K562 (cell line): ENCODE measurements around the gene SYK. TPM values are rescaled to one million over a fixed set of nuclear protein-coding genes. Genes with fewer than 3 reads are reported as not detected.

Experiments
- AFF4 ChIP-seq: sonication (generic); formaldehyde crosslinking; IDR thresholded peaks from 2 replicates; pipeline ENCODE4 v1.8.0; 2023; ENCODE audit warnings: mild to moderate bottlenecking, missing genetic modification reagents
- ATF6 ChIP-seq: sonication (generic); formaldehyde crosslinking; IDR thresholded peaks from 2 replicates; pipeline ENCODE4 v1.4.0; 2020; ENCODE audit warnings: mild to moderate bottlenecking, missing genetic modification reagents
- CCNT2 ChIP-seq: IDR thresholded peaks from 2 replicates; pipeline ENCODE4 v1.6.1; 2011; ENCODE audit warnings: borderline replicate concordance, low read depth, mild to moderate bottlenecking, moderate library complexity, mixed read lengths, low read length; ENCODE audit not compliant: insufficient read length; ENCODE audit errors: extremely low read depth
- E2F1 ChIP-seq: sonication (generic); formaldehyde crosslinking; IDR thresholded peaks from 2 replicates; pipeline ENCODE4 v1.8.1; 2023; ENCODE audit warnings: mild to moderate bottlenecking, missing genetic modification reagents, moderate library complexity
- ETV5 ChIP-seq: sonication (generic); formaldehyde crosslinking; IDR thresholded peaks from 2 replicates; pipeline ENCODE4 v1.4.0; 2020; ENCODE audit warnings: low read depth, mild to moderate bottlenecking, missing genetic modification reagents
- HCFC1 ChIP-seq: IDR thresholded peaks from 2 replicates; pipeline ENCODE4 v1.6.1; 2012; ENCODE audit warnings: low read depth, low read length, improper control_type of control experiment
- HDAC1 ChIP-seq, 2 experiments: fragments of 450-650 bp; IDR thresholded peaks; 2 replicates each; pipeline ENCODE4 v1.6.1; 2016 to 2017; ENCODE audit warnings: inconsistent platforms in 1 of 2, mild to moderate bottlenecking in 1 of 2, moderate library complexity in 1 of 2
- NR2F6 ChIP-seq: fragments of 450-650 bp; formaldehyde crosslinking; IDR thresholded peaks from 2 replicates; pipeline ENCODE4 v1.4.0; 2020; ENCODE audit warnings: mild to moderate bottlenecking
- RHOXF2B ChIP-seq: fragments of 250-450 bp; sonication (Bioruptor Pico); conservative IDR thresholded peaks from 2 replicates; pipeline ENCODE4 v1.5.1; 2021
- RNF2 ChIP-seq: sonication (generic); IDR thresholded peaks from 2 replicates; pipeline ENCODE4 v1.6.1; 2016
- SMAD4 ChIP-seq: fragments of 250-450 bp; sonication (Bioruptor Pico); conservative IDR thresholded peaks from 2 replicates; pipeline ENCODE4 v1.8.0; 2021; ENCODE audit warnings: inconsistent platforms, mild to moderate bottlenecking, moderate library complexity
- TBP ChIP-seq: optimal IDR thresholded peaks from 2 replicates; pipeline ENCODE3; 2011; ENCODE audit warnings: low read depth, low read length, improper control_type of control experiment
- TCF15 ChIP-seq: fragments of 250-450 bp; sonication (Bioruptor Pico); IDR thresholded peaks from 2 replicates; pipeline ENCODE4 v1.8.0; 2022; ENCODE audit warnings: moderate library complexity, mild to moderate bottlenecking, inconsistent platforms
- VEZF1 ChIP-seq: fragments of 200-800 bp; sonication (Bioruptor generic); IDR thresholded peaks from 2 replicates; pipeline ENCODE4 v1.6.1; 2017; ENCODE audit warnings: missing genetic modification characterization, missing compliant biosample characterization
- YY1 ChIP-seq, 3 experiments: IDR thresholded peaks; 2 replicates each; pipeline ENCODE4 v1.6.1; 2011; ENCODE audit warnings: low read length in 2 of 3, mild to moderate bottlenecking in 2 of 3, moderate library complexity in 2 of 3, borderline replicate concordance in 1 of 3, control low read depth in 1 of 3, low read depth in 1 of 3; ENCODE audit not compliant: insufficient read depth in 3 of 3, insufficient replicate concordance in 2 of 3, control insufficient read depth in 1 of 3, insufficient read length in 1 of 3; ENCODE audit errors: extremely low read depth in 1 of 3
- ZNF143 ChIP-seq: sonication (generic); formaldehyde crosslinking; IDR thresholded peaks from 2 replicates; pipeline ENCODE4 v1.9.0; 2022; ENCODE audit warnings: mild to moderate bottlenecking, missing genetic modification reagents
- ZNF436 ChIP-seq: fragments of 250-450, 450-650 bp; sonication (Bioruptor Pico); formaldehyde crosslinking; IDR thresholded peaks from 2 replicates; pipeline ENCODE4 v1.7.0; 2020; ENCODE audit warnings: mild to moderate bottlenecking
- polyA plus RNA-seq, 8 experiments: library from polyadenylated mRNA; depleted of rRNA in 4 of 8; stranded (reverse) in 5 of 8; unstranded in 3 of 8; fragments of >200 nt; fragmentation: Nextera tagmentation in 2 of 8; fragmentation: Illumina TruSeq in 1 of 8; extraction: Ambion mirVana in 2 of 8; extraction: Trizol in 1 of 8; gene quantifications; 2 replicates each; pipeline versions ENCODE4 v1.2.1 to v1.2.3, GENCODE V29; 2011 to 2014; ENCODE audit warnings: inconsistent platforms in 1 of 8, missing spikeins in 1 of 8
- total RNA-seq, 7 experiments: library from RNA; depleted of rRNA in 6 of 7; stranded (reverse); fragments of >200 nt in 6 of 7; fragmentation: Illumina TruSeq in 2 of 7; extraction: Trizol in 2 of 7; gene quantifications; 2 replicates each; pipeline versions ENCODE4 v1.2.1 to v1.2.3, GENCODE V29; 2011 to 2021; ENCODE audit warnings: low replicate concordance in 1 of 7

SYK gene
- total and polyA plus RNA-seq, 9 of the 15 experiments (the other 6 are each of a cell fraction or from before 2014, with no cell fraction given) = 3.9 to 32.7 (median 16.7) TPM

- TF ChIP-seq AFF4 (CRISPR knock-in tag) = no peak
- no peak for TF ChIP-seq E2F1 (CRISPR knock-in tag)
- no peak for TF ChIP-seq ZNF143 (CRISPR knock-in tag)
- TF ChIP-seq RNF2 = no peak
- TF ChIP-seq ETV5 (CRISPR knock-in tag) = 0 out of 2 replicates have a peak, but pooled peaks have one; percentile 24
- TF ChIP-seq NR2F6 = no peak
- TF ChIP-seq ZNF436 = no peak
- peak; percentile 60; the same call in 1 of the 2 replicates for TF ChIP-seq VEZF1 (CRISPR knock-in tag)
- TF ChIP-seq YY1 (IDR thresholded peaks at IDR 0.05; ENCODE audit: borderline replicate concordance in 1 of 3, control insufficient read depth in 1 of 3, extremely low read depth in 1 of 3, insufficient read depth in 3 of 3, insufficient read length in 1 of 3, insufficient replicate concordance in 2 of 3, low read depth in 1 of 3, low read length in 2 of 3) = peak in 2 of 3 experiments; percentile 71 to 78
- no peak for TF ChIP-seq ATF6
- peak; percentile 43 for TF ChIP-seq TBP
- TF ChIP-seq RHOXF2B (CRISPR knock-in tag) = no peak
- TF ChIP-seq TCF15 (CRISPR knock-in tag) = no peak
- TF ChIP-seq HCFC1 = no peak
- TF ChIP-seq CCNT2 = peak; percentile 21
- TF ChIP-seq HDAC1 (IDR thresholded peaks at IDR 0.05) = no peak
- peak; percentile 56; the same call in 1 of the 2 replicates for TF ChIP-seq SMAD4 (CRISPR knock-in tag)
Observed at GRCh38 chr9:90801241-90801972, at the start of gene SYK (continued).
